ENCODE results near the gene XPR1.
A peak's percentile ranks its signal among the peaks of the same experiment; 100 is the strongest.
"Not testable (repeated sequence)": the region's sequence is repeated elsewhere in the genome, so short reads cannot be mapped to it uniquely, and the experiment has no call there.

XPR1 gene

GRCh38 chr1:180722586-180722985, 90.8 kb downstream of the XPR1 start:
- peak; percentile 4 for DNase-seq (ENCODE audit: low spot score)

- DNase-seq (ENCODE audit: low spot score) = no peak
Observed at GRCh38 chr1:180724055-180724454, 92.2 kb downstream of the XPR1 start.

- not testable (repeated sequence) for DNase-seq (ENCODE audit: low spot score)
Observed at GRCh38 chr1:180726024-180726423, 94.2 kb downstream of the XPR1 start.

GRCh38 chr1:180727751-180728150, 95.9 kb downstream of the XPR1 start:
- DNase-seq (ENCODE audit: low spot score) = not testable (repeated sequence)

GRCh38 chr1:180728472-180729106, 96.8 kb downstream of the XPR1 start:
- no peak for DNase-seq (ENCODE audit: low spot score)

GRCh38 chr1:180731131-180731530, 99.3 kb downstream of the XPR1 start:
- DNase-seq (ENCODE audit: low spot score) = no peak

- no peak for DNase-seq (ENCODE audit: low spot score)
Observed at GRCh38 chr1:180732866-180733265, 101.0 kb downstream of the XPR1 start.

GRCh38 chr1:180734366-180734765, 102.5 kb downstream of the XPR1 start:
- DNase-seq (ENCODE audit: low spot score) = no peak

GRCh38 chr1:180742663-180743062, 110.8 kb downstream of the XPR1 start:
- DNase-seq (ENCODE audit: low spot score) = no peak

GRCh38 chr1:180743868-180744267, 112.0 kb downstream of the XPR1 start:
- no peak for DNase-seq (ENCODE audit: low spot score)

GRCh38 chr1:180745098-180745497, 113.3 kb downstream of the XPR1 start:
- no peak for DNase-seq (ENCODE audit: low spot score)

GRCh38 chr1:180751921-180752320, 120.1 kb downstream of the XPR1 start:
- no peak for DNase-seq (ENCODE audit: low spot score)

- DNase-seq (ENCODE audit: low spot score) = no peak
Observed at GRCh38 chr1:180754453-180754852, 122.6 kb downstream of the XPR1 start.

GRCh38 chr1:180757657-180758056, 125.8 kb downstream of the XPR1 start:
- DNase-seq (ENCODE audit: low spot score) = no peak

- no peak for DNase-seq (ENCODE audit: low spot score)
Observed at GRCh38 chr1:180762796-180763195, 131.0 kb downstream of the XPR1 start.

GRCh38 chr1:180765151-180765550, 133.3 kb downstream of the XPR1 start:
- DNase-seq (ENCODE audit: low spot score) = no peak

- DNase-seq (ENCODE audit: low spot score) = no peak
Observed at GRCh38 chr1:180769889-180770288, 138.1 kb downstream of the XPR1 start.

- DNase-seq (ENCODE audit: low spot score) = no peak
Observed at GRCh38 chr1:180773210-180773865, 141.5 kb downstream of the XPR1 start.

GRCh38 chr1:180775801-180776200, 144.0 kb downstream of the XPR1 start:
- DNase-seq (ENCODE audit: low spot score) = no peak

- DNase-seq (ENCODE audit: low spot score) = no peak
Observed at GRCh38 chr1:180777072-180777689, 145.4 kb downstream of the XPR1 start.

GRCh38 chr1:180778782-180779398, 147.1 kb downstream of the XPR1 start:
- DNase-seq (ENCODE audit: low spot score) = no peak

GRCh38 chr1:180779584-180779983, 147.8 kb downstream of the XPR1 start:
- DNase-seq (ENCODE audit: low spot score) = no peak

GRCh38 chr1:180781718-180782117, 149.9 kb downstream of the XPR1 start:
- DNase-seq (ENCODE audit: low spot score) = no peak

Data from cerebellar cortex (tissue), 1 donor.